Measurements from ENCODE around the gene ADGRG3. TPM values are rescaled to one million over a fixed set of nuclear protein-coding genes. Genes with fewer than 3 reads are reported as not detected.

ADGRG3 gene
- total RNA-seq, 1 experiment from 2014 or later = not detected

DNA sequence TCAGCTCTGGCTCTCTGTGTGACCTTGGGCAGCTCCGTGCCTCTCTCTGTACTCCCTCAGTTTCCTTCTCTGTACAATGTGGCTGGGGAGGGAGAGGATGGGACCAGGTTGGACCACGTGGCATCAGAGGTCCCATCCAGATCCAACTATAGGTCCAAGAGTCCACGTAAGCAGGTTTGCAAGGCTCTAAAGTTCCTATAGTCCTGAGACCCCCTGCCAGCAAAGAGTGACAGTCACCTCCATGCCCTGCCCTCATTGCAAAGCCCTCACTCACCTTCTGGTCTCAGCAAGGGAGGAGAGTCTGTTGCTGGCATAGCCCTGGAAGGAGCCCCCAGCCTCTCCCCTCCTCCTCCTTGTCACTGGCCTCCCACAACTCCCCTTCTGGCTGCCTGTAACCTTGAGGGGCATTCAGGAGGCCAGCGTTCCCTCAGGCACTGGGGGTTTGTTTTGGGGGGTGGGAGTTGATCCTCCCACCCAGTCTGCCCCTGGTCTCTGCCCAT lies 20.4 kb downstream of the ADGRG3 start:
- Mint-ChIP-seq H3K27me3 (ENCODE audit: unreplicated experiment) (peaks cover 59% of the 10 kb centered on the region), H3K36me3 (ENCODE audit: insufficient read depth, unreplicated experiment) (no peaks in the 10 kb centered on the region), H3K27ac (ENCODE audit: unreplicated experiment) (no peak overlapping the region), H3K9me3 (ENCODE audit: low read depth, unreplicated experiment) (no peaks in the 10 kb centered on the region), H3K4me1 (ENCODE audit: low read depth, unreplicated experiment) (no peaks in the 10 kb centered on the region), H3K4me3 (ENCODE audit: low read depth, unreplicated experiment) (no peak overlapping the region)
- intact Hi-C loops (cut with micrococcal nuclease; ENCODE audit: unreplicated experiment) = no loop called here
- DNase-seq = no peak
- CTCF ChIA-PET = no interaction called here
- TF ChIP-seq, protein P1, sequence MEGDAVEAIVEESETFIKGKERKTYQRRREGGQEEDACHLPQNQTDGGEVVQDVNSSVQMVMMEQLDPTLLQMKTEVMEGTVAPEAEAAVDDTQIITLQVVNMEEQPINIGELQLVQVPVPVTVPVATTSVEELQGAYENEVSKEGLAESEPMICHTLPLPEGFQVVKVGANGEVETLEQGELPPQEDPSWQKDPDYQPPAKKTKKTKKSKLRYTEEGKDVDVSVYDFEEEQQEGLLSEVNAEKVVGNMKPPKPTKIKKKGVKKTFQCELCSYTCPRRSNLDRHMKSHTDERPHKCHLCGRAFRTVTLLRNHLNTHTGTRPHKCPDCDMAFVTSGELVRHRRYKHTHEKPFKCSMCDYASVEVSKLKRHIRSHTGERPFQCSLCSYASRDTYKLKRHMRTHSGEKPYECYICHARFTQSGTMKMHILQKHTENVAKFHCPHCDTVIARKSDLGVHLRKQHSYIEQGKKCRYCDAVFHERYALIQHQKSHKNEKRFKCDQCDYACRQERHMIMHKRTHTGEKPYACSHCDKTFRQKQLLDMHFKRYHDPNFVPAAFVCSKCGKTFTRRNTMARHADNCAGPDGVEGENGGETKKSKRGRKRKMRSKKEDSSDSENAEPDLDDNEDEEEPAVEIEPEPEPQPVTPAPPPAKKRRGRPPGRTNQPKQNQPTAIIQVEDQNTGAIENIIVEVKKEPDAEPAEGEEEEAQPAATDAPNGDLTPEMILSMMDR (IDR thresholded peaks at IDR 0.05; ENCODE audit: unreplicated experiment) = no peak
- no TSS peak for BruUV-seq (replicated peaks)

DNA sequence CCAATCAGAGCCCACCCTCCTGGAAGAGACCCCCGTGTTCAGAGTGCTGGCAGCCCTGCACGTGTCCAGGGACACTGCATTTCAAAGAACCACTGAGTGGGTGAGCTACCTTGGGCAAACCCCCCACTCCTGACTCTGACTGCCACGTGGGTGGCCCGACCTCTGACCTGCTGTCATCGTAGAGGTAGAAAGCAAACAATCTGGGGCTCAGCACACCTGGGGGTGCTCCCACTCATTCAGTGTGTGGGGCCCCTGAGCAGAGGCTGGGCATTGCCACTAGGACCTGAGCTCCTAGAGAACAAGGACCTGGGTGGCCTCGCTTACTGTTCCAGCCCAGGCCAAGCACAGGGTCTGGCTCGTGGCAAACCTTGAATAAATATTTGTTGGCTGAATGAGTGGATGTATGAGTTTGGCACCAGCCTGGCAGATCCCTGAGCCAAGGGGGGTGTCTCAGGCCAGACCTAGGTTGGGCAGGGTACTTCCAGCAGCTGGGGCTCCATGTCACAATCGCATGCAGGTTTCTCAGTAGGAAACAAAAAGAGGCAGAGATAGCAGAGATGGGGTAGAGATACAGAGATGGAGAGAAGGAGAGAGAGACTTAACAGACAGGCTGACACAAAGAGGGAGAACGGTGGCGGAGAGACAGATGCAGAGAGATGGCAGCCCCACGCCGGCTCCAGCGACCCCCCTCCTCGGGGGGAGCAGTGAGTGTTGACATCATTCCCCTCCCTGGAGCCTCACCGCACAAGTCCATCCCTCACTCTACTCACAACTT lies 21.1 kb downstream of the ADGRG3 start:
- Mint-ChIP-seq H3K27ac (ENCODE audit: unreplicated experiment) (no peak overlapping the region), H3K36me3 (ENCODE audit: insufficient read depth, unreplicated experiment) (no peaks in the 10 kb centered on the region), H3K4me1 (ENCODE audit: low read depth, unreplicated experiment) (no peaks in the 10 kb centered on the region), H3K4me3 (ENCODE audit: low read depth, unreplicated experiment) (no peak overlapping the region), H3K27me3 (ENCODE audit: unreplicated experiment) (peaks cover 55% of the 10 kb centered on the region), H3K9me3 (ENCODE audit: low read depth, unreplicated experiment) (no peaks in the 10 kb centered on the region)
- BruUV-seq (replicated peaks) = no TSS peak
- TF ChIP-seq, protein P1 (IDR thresholded peaks at IDR 0.05; ENCODE audit: unreplicated experiment) = no peak
- CTCF ChIA-PET = no interaction called here
- intact Hi-C loops (cut with micrococcal nuclease; ENCODE audit: unreplicated experiment) = no loop called here
- no peak for DNase-seq

DNA sequence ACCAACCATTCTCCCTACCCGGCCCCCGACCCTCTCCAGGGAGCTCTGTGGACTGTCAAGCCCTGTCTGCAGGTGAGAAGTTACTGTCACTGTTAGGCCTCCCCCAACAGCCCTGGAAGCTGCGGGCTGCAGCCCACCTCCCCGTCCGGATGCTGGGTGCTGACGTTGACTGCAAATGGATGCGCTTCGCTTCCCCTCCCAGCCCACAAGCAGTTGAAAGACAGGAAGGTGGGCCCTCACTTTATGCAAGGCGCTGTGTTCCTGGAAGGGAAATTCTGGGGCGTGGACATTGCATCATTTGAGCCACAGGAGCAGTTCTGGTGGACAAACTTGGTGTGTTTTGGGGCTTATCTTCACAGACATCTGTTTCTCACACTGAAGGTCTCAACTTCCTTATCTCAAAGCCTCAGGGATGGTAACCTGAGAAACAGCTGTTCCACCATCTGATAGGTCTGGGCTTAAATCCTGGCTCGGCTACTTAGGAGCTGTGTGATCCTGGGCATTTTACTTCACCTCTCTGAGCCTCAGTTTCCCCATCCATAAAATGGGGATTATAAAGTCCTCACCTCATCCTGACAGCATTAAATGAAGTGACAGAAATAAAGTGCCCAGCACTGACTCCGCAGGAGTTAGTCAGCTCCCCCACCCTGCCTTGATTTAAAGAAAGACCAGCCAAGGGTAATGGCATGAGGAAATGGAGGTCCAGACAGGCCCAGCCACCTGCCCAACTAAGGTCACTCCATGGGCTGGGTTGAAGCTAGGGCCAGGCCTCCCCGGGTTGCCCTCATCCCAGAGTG lies 21.9 kb downstream of the ADGRG3 start:
- BruUV-seq (replicated peaks) = no TSS peak
- H3K36me3 Mint-ChIP-seq (ENCODE audit: insufficient read depth, unreplicated experiment) = no peaks in the 10 kb centered on the region
- H3K9me3 Mint-ChIP-seq (ENCODE audit: low read depth, unreplicated experiment) = no peaks in the 10 kb centered on the region
- CTCF ChIA-PET = interaction anchor here (0.7 kb wide), 1 partner anchor 173 kb away, joined by 4 read pairs; no protein-coding TSS in a partner anchor
- peaks cover 47% of the 10 kb centered on the region for H3K27me3 Mint-ChIP-seq (ENCODE audit: unreplicated experiment)
- no peak overlapping the region for H3K4me3 Mint-ChIP-seq (ENCODE audit: low read depth, unreplicated experiment)
- no peak overlapping the region for H3K27ac Mint-ChIP-seq (ENCODE audit: unreplicated experiment)
- TF ChIP-seq, protein P1 (IDR thresholded peaks at IDR 0.05; ENCODE audit: unreplicated experiment) = no peak
- DNase-seq = no peak
- intact Hi-C loops (cut with micrococcal nuclease; ENCODE audit: unreplicated experiment) = no loop called here
- H3K4me1 Mint-ChIP-seq (ENCODE audit: low read depth, unreplicated experiment) = no peaks in the 10 kb centered on the region

DNA sequence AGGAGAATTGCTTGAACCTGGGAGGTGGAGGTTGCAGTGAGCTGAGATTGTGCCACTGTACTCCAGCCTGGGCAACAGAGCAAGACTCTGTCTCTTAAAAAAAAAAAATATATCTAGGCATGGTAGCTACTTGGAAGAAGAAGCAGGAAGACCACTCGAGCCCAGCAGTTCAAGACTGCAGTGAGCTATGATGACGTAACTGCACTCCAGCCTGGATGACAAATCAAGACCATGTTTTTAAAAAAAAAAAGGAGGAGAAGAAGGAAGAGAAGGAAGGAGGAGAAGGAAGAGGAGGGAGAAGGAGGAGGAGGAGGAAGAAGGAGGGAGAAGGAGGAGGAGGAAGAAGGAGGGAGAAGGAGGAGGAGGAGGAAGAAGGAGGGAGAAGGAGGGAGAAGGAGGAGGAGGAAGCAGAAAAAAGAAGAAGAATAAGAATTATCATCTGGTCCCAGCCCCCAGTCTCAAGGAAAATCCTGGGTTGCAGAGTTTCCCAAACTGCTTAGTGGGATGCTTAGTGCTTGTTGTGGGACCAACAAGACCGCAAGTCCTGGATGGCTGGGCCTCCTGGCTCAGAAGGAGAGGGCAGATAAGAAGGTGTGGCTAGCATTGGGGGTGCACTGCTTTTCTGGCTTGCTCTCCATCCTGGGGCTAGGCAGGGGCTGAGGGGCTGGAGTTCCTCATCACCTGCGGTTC lies 22.8 kb downstream of the ADGRG3 start:
- Mint-ChIP-seq H3K4me1 (ENCODE audit: low read depth, unreplicated experiment) (no peaks in the 10 kb centered on the region), H3K36me3 (ENCODE audit: insufficient read depth, unreplicated experiment) (no peaks in the 10 kb centered on the region), H3K27ac (ENCODE audit: unreplicated experiment) (no peak overlapping the region), H3K4me3 (ENCODE audit: low read depth, unreplicated experiment) (no peak overlapping the region), H3K9me3 (ENCODE audit: low read depth, unreplicated experiment) (no peaks in the 10 kb centered on the region), H3K27me3 (ENCODE audit: unreplicated experiment) (peaks cover 39% of the 10 kb centered on the region)
- CTCF ChIA-PET = interaction anchor here (0.7 kb wide), 1 partner anchor 172 kb away, joined by 4 read pairs; no protein-coding TSS in a partner anchor
- intact Hi-C loops (cut with micrococcal nuclease; ENCODE audit: unreplicated experiment) = no loop called here
- BruUV-seq (replicated peaks) = no TSS peak
- TF ChIP-seq, protein P1 (IDR thresholded peaks at IDR 0.05; ENCODE audit: unreplicated experiment) = no peak
- DNase-seq = no peak

Data from Calu3 (cell line).